IgD-negative memory B cell (primary cell): Measurements from ENCODE around the gene PROCR. TPM values are rescaled to one million over a fixed set of nuclear protein-coding genes. Genes with fewer than 3 reads are reported as not detected.
A peak's percentile ranks its signal among the peaks of the same experiment; 100 is the strongest.
"Not testable (repeated sequence)": the region's sequence is repeated elsewhere in the genome, so short reads cannot be mapped to it uniquely, and the experiment has no call there.

ENCODE experiments used
- H3K27ac Mint-ChIP-seq, 3 donors: one replicate each; pipeline ENCODE4 v1.8.0; 2020 to 2022; ENCODE audit warnings: mild to moderate bottlenecking in 3 of 3, mixed read lengths in 3 of 3, moderate library complexity in 1 of 3
- H3K27me3 Mint-ChIP-seq: one replicate; pipeline ENCODE4 v1.8.0; 2021; ENCODE audit warnings: mixed read lengths
- H3K36me3 Mint-ChIP-seq: one replicate; pipeline ENCODE4 v1.8.0; 2020; ENCODE audit warnings: mild to moderate bottlenecking, mixed read lengths
- H3K4me1 Mint-ChIP-seq, 3 donors: one replicate each; pipeline ENCODE4 v1.8.0; 2020 to 2022; ENCODE audit warnings: mixed read lengths in 3 of 3, mild to moderate bottlenecking in 1 of 3
- H3K4me3 Mint-ChIP-seq, 4 donors: one replicate each; pipeline ENCODE4 v1.8.0; 2020 to 2022; ENCODE audit warnings: mild to moderate bottlenecking in 4 of 4, mixed read lengths in 4 of 4, moderate library complexity in 3 of 4
- H3K9me3 Mint-ChIP-seq, 3 donors: one replicate each; pipeline ENCODE4 v1.8.0; 2020 to 2021; ENCODE audit warnings: mixed read lengths in 3 of 3, mild to moderate bottlenecking in 1 of 3
- polyA plus RNA-seq: library from polyadenylated mRNA; unstranded; fragments of 300-500 nt; fragmentation: Illumina TruSeq; gene quantifications from one replicate; pipeline ENCODE4 v1.2.3, GENCODE V29; 2021

PROCR gene
- polyA plus RNA-seq, 1 donor from 2014 or later = not detected

GRCh38 chr20:35174458-35175216 is 2.8 kb downstream of the PROCR start:
- Mint-ChIP-seq H3K36me3 (peaks cover 6% of the 10 kb centered on the region), H3K4me3 (no peak overlapping the region), H3K4me1 (peaks cover 9 to 10% (median 9%) of the 10 kb centered on the region in 3 donors), H3K9me3 (no peaks in the 10 kb centered on the region), H3K27ac (no peak overlapping the region), H3K27me3 (no peaks in the 10 kb centered on the region)

- Mint-ChIP-seq H3K4me3 (no peak overlapping the region), H3K27ac (no peak overlapping the region), H3K9me3 (no peaks in the 10 kb centered on the region), H3K36me3 (peaks cover 9% of the 10 kb centered on the region), H3K27me3 (no peaks in the 10 kb centered on the region), H3K4me1 (peaks cover 9 to 11% (median 9%) of the 10 kb centered on the region in 3 donors)
These were observed 4.3 kb downstream of the PROCR start for GRCh38 chr20:35176132-35176531.

GRCh38 chr20:35179292-35180212 is 7.7 kb downstream of the PROCR start:
- Mint-ChIP-seq H3K27ac (no peak overlapping the region), H3K36me3 (peaks cover 9% of the 10 kb centered on the region)

GRCh38 chr20:35180266-35180665 is 8.4 kb downstream of the PROCR start:
- Mint-ChIP-seq H3K4me1 (peaks cover 0 to 3% (median 0%) of the 10 kb centered on the region in 3 donors), H3K36me3 (peaks cover 15% of the 10 kb centered on the region), H3K9me3 (no peaks in the 10 kb centered on the region), H3K27ac (no peak overlapping the region), H3K27me3 (no peaks in the 10 kb centered on the region), H3K4me3 (no peak overlapping the region)

More at GRCh38 chr20:35179292-35180212, 7.7 kb downstream of the PROCR start:
- Mint-ChIP-seq H3K4me3 (peak overlapping the region in 1 of 4 donors; percentile 7), H3K9me3 (no peaks in the 10 kb centered on the region), H3K4me1 (peaks cover 0 to 3% (median 0%) of the 10 kb centered on the region in 3 donors), H3K27me3 (no peaks in the 10 kb centered on the region)

GRCh38 chr20:35181731-35182130 is 9.9 kb downstream of the PROCR start:
- H3K27ac Mint-ChIP-seq = no peak overlapping the region

GRCh38 chr20:35186691-35187289 is 14.9 kb downstream of the PROCR start:
- H3K4me1 Mint-ChIP-seq, H3K27me3 Mint-ChIP-seq, H3K27ac Mint-ChIP-seq, H3K9me3 Mint-ChIP-seq, H3K4me3 Mint-ChIP-seq: not testable (repeated sequence)
- H3K36me3 Mint-ChIP-seq = peaks cover 12% of the 10 kb centered on the region

More at GRCh38 chr20:35181731-35182130, 9.9 kb downstream of the PROCR start:
- H3K9me3 Mint-ChIP-seq = peaks cover 0 to 1% (median 0%) of the 10 kb centered on the region in 3 donors
- peaks cover 15% of the 10 kb centered on the region for H3K36me3 Mint-ChIP-seq
- no peaks in the 10 kb centered on the region for H3K27me3 Mint-ChIP-seq
- no peak overlapping the region for H3K4me3 Mint-ChIP-seq
- H3K4me1 Mint-ChIP-seq = peaks cover 0 to 3% (median 0%) of the 10 kb centered on the region in 3 donors

GRCh38 chr20:35187584-35188190 is 15.8 kb downstream of the PROCR start:
- Mint-ChIP-seq H3K4me1 (no peaks in the 10 kb centered on the region), H3K27ac (no peak overlapping the region)

GRCh38 chr20:35189223-35189622 is 17.4 kb downstream of the PROCR start:
- H3K9me3 Mint-ChIP-seq, H3K27ac Mint-ChIP-seq, H3K27me3 Mint-ChIP-seq, H3K4me1 Mint-ChIP-seq, H3K4me3 Mint-ChIP-seq: not testable (repeated sequence)
- H3K36me3 Mint-ChIP-seq = peaks cover 12% of the 10 kb centered on the region

More at GRCh38 chr20:35187584-35188190, 15.8 kb downstream of the PROCR start:
- H3K4me3 Mint-ChIP-seq = no peak overlapping the region
- H3K9me3 Mint-ChIP-seq = peaks cover 0 to 1% (median 0%) of the 10 kb centered on the region in 3 donors
- peaks cover 12% of the 10 kb centered on the region for H3K36me3 Mint-ChIP-seq
- H3K27me3 Mint-ChIP-seq = no peaks in the 10 kb centered on the region

GRCh38 chr20:35190556-35190955 is 18.7 kb downstream of the PROCR start:
- H3K36me3 Mint-ChIP-seq = peaks cover 2% of the 10 kb centered on the region
- H3K27me3 Mint-ChIP-seq = no peaks in the 10 kb centered on the region
- H3K27ac Mint-ChIP-seq = no peak overlapping the region
- no peak overlapping the region for H3K4me3 Mint-ChIP-seq
- no peaks in the 10 kb centered on the region for H3K9me3 Mint-ChIP-seq
- no peaks in the 10 kb centered on the region for H3K4me1 Mint-ChIP-seq

GRCh38 chr20:35191419-35192117 is 19.7 kb downstream of the PROCR start:
- Mint-ChIP-seq H3K27me3 (no peaks in the 10 kb centered on the region), H3K27ac (no peak overlapping the region), H3K4me3 (no peak overlapping the region), H3K4me1 (no peaks in the 10 kb centered on the region), H3K36me3 (peaks cover 5% of the 10 kb centered on the region), H3K9me3 (peaks cover 0 to 4% (median 3%) of the 10 kb centered on the region in 3 donors)

GRCh38 chr20:35192118-35192872 is 20.4 kb downstream of the PROCR start:
- Mint-ChIP-seq H3K27ac (no peak overlapping the region), H3K36me3 (peaks cover 5% of the 10 kb centered on the region), H3K4me1 (no peaks in the 10 kb centered on the region)

GRCh38 chr20:35193031-35193791 is 21.3 kb downstream of the PROCR start:
- not testable (repeated sequence) for H3K36me3 Mint-ChIP-seq, H3K27me3 Mint-ChIP-seq, H3K27ac Mint-ChIP-seq, H3K4me3 Mint-ChIP-seq, H3K4me1 Mint-ChIP-seq
- peaks cover 2 to 12% (median 9%) of the 10 kb centered on the region in 3 donors for H3K9me3 Mint-ChIP-seq

More at GRCh38 chr20:35192118-35192872, 20.4 kb downstream of the PROCR start:
- Mint-ChIP-seq H3K4me3 (no peak overlapping the region), H3K27me3 (no peaks in the 10 kb centered on the region), H3K9me3 (peaks cover 2 to 10% (median 9%) of the 10 kb centered on the region in 3 donors)

GRCh38 chr20:35196313-35196712 is 24.4 kb downstream of the PROCR start:
- Mint-ChIP-seq H3K4me1 (no peaks in the 10 kb centered on the region), H3K36me3 (peaks cover 10% of the 10 kb centered on the region), H3K27me3 (no peaks in the 10 kb centered on the region), H3K27ac (no peak overlapping the region), H3K9me3 (peaks cover 2 to 18% (median 9%) of the 10 kb centered on the region in 3 donors), H3K4me3 (no peak overlapping the region)
